Measurements from ENCODE around the gene SIT1.
"Not testable (repeated sequence)": the region's sequence is repeated elsewhere in the genome, so short reads cannot be mapped to it uniquely, and the experiment has no call there.

The SIT1 gene

DNA sequence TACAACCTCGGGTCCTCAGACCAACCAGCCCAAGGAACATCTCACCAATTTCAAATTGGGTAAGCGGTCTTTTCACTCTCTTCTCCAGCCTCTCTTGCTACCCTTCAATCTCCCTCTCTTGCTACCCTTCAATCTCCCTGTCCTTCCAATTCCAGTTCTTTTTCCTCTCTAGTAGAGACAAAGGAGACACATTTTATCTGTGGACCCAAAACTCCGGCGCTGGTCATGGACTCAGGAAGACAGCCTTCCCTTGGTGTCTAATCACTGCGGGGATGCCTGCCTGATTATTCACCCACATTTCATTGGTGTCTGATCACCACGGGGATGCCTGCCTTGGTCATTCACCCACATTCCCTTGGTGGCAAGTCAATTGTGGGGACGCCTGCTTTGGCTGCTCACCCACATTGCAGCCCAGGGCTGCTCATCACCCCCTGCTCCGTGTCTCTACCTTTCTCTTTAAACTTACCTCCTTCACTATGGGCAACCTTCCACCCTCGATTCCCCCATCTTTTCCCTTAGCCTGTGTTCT lies 13.2 kb downstream of the SIT1 start:
- DNase-seq = not testable (repeated sequence)

GRCh38 chr9:35636877-35637246 lies 13.9 kb downstream of the SIT1 start:
- not testable (repeated sequence) for DNase-seq

- DNase-seq = no peak
Observed at GRCh38 chr9:35636135-35636876, 14.4 kb downstream of the SIT1 start.

GRCh38 chr9:35635730-35636129 lies 15.0 kb downstream of the SIT1 start:
- no peak for DNase-seq

GRCh38 chr9:35629597-35629996 lies 21.1 kb downstream of the SIT1 start:
- no peak for DNase-seq

- DNase-seq = no peak
Observed at GRCh38 chr9:35628389-35628991, 22.2 kb downstream of the SIT1 start.

DNA sequence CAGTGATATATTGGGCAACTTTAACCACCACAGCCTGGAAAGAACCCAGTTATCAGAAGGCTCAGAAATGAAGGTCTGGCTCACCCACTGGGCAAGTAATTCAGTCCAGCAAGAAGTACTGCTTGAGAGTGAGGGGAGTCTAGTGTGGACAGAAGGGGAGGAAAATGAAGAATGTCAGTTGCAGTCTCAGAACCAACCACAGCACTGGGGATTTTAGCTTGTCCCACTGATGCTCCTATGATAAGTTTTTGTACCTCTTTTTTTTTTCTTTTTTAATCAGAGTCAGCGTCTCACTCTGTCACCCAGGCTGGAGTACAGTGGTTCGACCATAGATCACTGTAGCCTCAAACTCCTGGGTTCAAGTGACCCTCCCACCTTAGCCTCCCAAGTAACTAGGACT lies 23.2 kb downstream of the SIT1 start:
- no peak for DNase-seq

GRCh38 chr9:35619800-35620158 lies 31.0 kb downstream of the SIT1 start:
- DNase-seq = no peak

DNA sequence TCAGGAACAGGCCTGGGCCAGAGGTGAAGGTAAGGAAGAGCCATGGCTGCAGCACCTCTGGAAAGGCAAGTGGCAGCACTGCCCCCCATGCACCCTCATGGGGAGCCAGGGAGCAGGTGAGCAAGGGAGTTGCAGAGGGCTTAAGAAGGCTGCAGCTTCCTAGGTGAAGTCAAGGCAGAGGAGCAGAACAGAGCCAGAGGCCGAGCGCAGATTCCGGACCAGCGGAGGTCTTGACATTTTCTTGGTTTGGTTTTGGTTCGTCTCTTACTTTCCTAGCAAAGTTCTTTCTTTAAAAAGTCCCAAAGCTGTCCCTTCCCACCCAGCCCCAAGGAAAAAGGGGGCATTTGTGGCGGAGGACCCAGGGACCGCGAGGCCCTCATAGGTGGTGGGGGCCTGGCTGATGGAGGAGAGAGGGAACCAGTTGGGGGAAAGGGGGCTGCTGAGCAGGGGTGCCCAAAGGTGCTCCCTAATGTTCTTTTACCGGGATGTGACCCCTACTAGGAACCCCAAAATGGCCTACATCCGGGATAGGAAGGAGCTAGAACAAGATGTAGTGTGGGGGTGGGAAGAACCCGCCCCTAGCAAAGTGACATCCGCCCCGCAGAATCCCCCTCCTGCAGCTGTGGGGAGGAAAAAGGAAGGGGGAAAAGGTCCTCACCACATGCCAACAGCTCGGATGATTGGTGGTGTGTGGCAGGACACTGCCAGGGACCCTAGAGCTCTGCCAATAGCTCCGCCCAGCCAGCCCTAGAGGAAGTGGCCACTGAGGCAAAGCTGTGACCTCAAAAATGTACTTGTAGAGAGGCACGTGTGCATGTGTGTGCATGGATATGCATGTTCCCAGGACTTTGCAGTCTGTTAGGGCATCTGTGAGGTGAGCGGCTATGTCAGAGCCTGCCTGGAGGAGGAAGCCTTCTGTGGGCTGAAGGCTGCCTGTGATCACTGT lies 31.6 kb downstream of the SIT1 start:
- DNase-seq = no peak

DNA sequence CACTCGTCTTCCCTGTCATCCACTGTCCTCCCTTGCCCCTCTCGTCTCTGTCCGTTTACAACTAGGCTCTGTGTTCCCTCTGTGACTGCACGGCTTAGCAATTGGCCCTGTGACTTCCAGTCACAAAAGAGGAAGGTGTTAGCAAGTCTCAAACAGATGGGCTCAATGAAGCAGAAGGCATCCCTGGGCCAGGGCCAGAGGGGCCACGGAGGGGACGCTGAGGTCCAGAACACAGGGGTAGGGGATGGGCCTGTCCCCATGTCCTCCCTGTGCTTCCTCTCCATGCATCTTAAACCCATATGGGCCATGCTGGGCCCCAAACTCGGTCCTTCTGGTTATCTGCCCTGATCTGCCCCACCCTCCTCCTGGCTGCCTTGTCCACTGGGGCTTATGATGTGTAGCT lies 32.4 kb downstream of the SIT1 start, which contains the start of gene CD72:
CD72 (minus strand) TSS at position 89 of the 403 bp plus-strand sequence. CDS start 110 bp downstream, outside the sequence.
- peak in 1 of 51 donors; percentile 2 for DNase-seq

DNA sequence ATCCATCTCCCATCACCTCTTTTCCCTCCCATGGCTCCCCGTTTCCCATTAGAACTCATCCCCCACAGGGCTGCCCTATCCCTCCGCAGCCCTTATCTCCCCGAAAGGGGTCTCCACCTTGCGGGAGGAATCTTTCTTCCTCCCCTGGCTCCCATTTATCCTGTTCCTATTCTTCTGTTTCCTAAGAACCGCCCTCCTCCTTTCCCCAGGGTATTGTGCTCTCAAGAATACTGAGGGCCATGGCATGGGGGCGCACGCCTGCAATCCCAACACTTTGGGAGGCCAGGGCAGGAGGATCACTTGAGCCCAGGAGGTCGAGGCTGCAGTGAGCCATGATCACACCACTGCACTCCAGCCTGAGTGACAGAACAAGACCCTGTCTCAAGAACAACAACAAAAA lies 33.2 kb downstream of the SIT1 start:
- DNase-seq = no peak

DNA sequence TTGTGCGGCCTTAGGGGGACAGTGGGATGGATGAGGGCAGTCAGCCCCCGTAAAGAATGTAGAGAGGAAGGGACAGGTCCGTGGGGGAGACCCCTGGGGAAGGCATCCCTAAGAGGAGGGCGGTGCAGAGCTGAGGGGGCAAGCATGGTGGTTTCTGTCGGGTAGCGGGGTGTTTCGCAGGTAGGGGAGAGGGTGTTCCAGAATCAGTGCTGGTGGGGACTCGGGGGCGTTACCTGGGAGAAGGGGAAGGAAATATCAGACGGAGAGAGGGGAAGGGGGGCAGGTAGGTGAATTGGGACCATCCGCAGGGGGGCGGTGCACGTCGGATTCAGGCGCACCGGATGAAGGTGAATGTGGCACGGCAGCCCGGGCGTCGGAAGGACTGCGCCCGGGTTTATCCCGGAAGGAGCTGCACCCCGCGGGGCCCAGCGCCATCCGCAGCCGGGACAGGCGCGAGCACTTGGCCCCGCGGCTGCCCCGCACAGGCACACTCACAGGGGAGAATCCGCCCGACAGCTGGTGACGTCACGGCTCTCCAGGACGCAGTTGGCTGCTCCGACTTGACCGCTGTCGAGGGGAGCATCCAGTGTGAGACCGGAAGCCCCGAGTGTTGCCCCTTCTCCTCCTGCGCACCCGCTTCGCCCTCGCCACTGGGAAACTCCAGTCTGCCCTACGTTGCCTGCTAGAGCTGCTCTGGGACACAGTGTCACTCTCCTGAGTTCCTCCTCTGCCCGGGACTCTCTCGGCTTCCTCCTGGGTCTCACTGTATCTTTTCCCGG lies 33.9 kb downstream of the SIT1 start:
- peak in 19 of 51 donors; percentile 8 to 52 (median 28) for DNase-seq

DNA sequence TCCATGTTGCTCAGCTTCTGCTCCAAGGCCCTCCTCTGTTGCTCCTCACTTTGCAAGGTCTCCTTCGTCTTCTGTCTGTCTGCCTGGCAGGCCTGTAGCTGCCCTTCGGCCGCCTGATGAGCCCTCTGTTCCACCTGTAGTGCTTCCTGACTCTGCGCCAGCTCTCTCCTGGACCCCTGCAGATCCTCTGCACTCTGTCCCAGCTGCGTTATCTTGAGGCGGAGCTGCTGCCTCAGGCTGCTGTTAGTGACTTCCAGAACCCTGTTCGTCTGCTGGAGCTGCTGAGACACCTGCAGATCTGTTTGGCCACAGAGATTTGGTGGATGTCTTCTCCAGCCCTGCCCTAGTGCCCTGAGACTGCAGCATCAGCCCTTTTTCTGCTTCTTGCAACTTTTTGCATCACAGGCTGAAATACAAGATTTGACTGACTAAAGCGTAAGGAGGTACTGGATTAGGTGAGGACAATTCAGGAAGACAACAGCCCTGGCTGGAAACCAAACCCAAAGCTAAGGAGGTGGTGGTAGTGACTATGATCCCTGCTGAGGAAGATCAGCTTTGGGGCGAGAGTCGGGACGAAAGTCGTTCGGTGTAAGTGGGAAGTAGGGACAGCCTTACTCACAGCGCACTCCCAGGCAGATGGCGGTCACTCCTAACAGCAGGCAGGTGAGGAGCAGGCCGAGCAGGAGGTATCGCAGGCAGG lies 34.6 kb downstream of the SIT1 start:
- DNase-seq = no peak

- no peak for DNase-seq
Observed at GRCh38 chr9:35612843-35613242, 37.9 kb downstream of the SIT1 start.

- not testable (repeated sequence) for DNase-seq
Observed at GRCh38 chr9:35612066-35612465, 38.7 kb downstream of the SIT1 start.

GRCh38 chr9:35611230-35611797 lies 39.4 kb downstream of the SIT1 start:
- DNase-seq = peak in 20 of 51 donors; percentile 4 to 68 (median 27)

GRCh38 chr9:35609820-35610163 lies 40.9 kb downstream of the SIT1 start:
- DNase-seq = no peak

- DNase-seq = no peak
Observed at GRCh38 chr9:35609001-35609819, 41.5 kb downstream of the SIT1 start.

DNA sequence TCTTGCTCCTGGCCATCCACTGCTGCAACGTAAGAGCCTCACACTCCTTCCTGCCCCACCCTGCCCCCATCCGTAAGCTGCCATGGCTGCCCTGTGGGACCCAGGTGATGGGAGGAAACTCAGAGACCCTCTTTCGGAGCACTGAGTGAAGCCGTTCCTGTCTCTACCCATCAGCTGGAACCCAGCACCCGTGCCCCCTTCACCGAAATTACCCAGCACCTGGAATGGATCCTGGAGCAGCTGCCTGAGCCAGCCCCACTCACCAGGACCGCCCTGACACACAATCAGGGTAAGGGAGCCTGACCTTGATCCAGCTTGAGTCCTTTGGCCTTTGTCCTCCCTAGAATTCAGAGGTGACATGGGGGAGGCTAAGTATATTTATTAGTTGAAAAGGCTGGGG lies 42.5 kb downstream of the SIT1 start:
- DNase-seq = no peak

Data from hypothalamus (tissue), 51 donors.